Large intestine (tissue), 12 donors: ENCODE measurements around the gene TGFB1I1. TPM values are rescaled to one million over a fixed set of nuclear protein-coding genes. Genes with fewer than 3 reads are reported as not detected.

Experiments
- DNase-seq, 2 donors: peaks; one replicate each; pipeline versions ENCODE4 v3.0.0 to v3.0.0-alpha.2; 2013
- H3K27ac ChIP-seq: one replicate; pipeline ENCODE4 v1.5.1; 2013; ENCODE audit warnings: low read length
- H3K27me3 ChIP-seq: 2 replicates; pipeline ENCODE4 v1.6.1; 2013; ENCODE audit warnings: low read length; ENCODE audit not compliant: control insufficient read depth, insufficient read depth
- H3K36me3 ChIP-seq: 2 replicates; pipeline ENCODE4 v1.6.1; 2013; ENCODE audit warnings: low read length; ENCODE audit not compliant: control insufficient read depth, insufficient read depth
- H3K4me1 ChIP-seq: one replicate; pipeline ENCODE4 v1.6.1; 2013; ENCODE audit warnings: low read length; ENCODE audit not compliant: control insufficient read depth, insufficient read depth
- H3K4me3 ChIP-seq: one replicate; pipeline ENCODE4 v1.5.1; 2013; ENCODE audit warnings: low read length
- H3K9me3 ChIP-seq: one replicate; pipeline ENCODE4 v1.6.1; 2013; ENCODE audit warnings: mild to moderate bottlenecking, low read depth, low read length, moderate library complexity; ENCODE audit not compliant: control insufficient read depth
- WGBS: methylation state at CpG from one replicate; pipeline ENCODE4 v1.1.5; 2013; ENCODE audit warnings: low lambda C conversion rate; ENCODE audit not compliant: insufficient coverage; 5-methylcytosine and 5-hydroxymethylcytosine counted together
- long read RNA-seq, 11 donors: transcript quantifications; one replicate each; lab custom pipeline, GENCODE V29; 2026
- polyA plus RNA-seq: library from polyadenylated mRNA; unstranded; fragments of 120-200 nt; gene quantifications from one replicate; pipeline ENCODE4 v1.2.1, GENCODE V29; 2013

The TGFB1I1 gene
- 38.7 TPM for polyA plus RNA-seq
- long read RNA-seq, donor 1, transcript TGFB1I1-203 (11 exons, 1,898 nt), result major isoform, 5 of 9 reads
- long read RNA-seq, donor 1, partial matches to known transcripts, result 0 of 9 reads
- long read RNA-seq, donor 1, other reads (novel, unspliced or antisense), result 0 of 9 reads
- long read RNA-seq, donor 2, transcript TGFB1I1-214 (10 exons, 1,770 nt), result minor isoform, 7 of 24 reads
- long read RNA-seq, donor 2, transcript TGFB1I1-203 (11 exons, 1,898 nt), result major isoform, 10 of 24 reads
- long read RNA-seq, donor 2, partial matches to known transcripts, result 7 of 24 reads
- long read RNA-seq, donor 2, other reads (novel, unspliced or antisense), result 0 of 24 reads
- long read RNA-seq, donor 3, result 0 reads
- long read RNA-seq, donor 4, partial matches to known transcripts, result 0 of 2 reads
- long read RNA-seq, donor 4, other reads (novel, unspliced or antisense), result 0 of 2 reads
- long read RNA-seq, donor 5, transcript TGFB1I1-203 (11 exons, 1,898 nt), result major isoform, 10 of 17 reads
- long read RNA-seq, donor 5, partial matches to known transcripts, result 5 of 17 reads
- long read RNA-seq, donor 5, other reads (novel, unspliced or antisense), result 0 of 17 reads
- long read RNA-seq, donor 6, transcript TGFB1I1-203 (11 exons, 1,898 nt), result major isoform, 18 of 36 reads
- long read RNA-seq, donor 6, transcript TGFB1I1-214 (10 exons, 1,770 nt), result minor isoform, 6 of 36 reads
- long read RNA-seq, donor 6, partial matches to known transcripts, result 10 of 36 reads
- long read RNA-seq, donor 6, other reads (novel, unspliced or antisense), result 0 of 36 reads
- long read RNA-seq, donor 7, transcript TGFB1I1-214 (10 exons, 1,770 nt), result minor isoform, 5 of 16 reads
- long read RNA-seq, donor 7, transcript TGFB1I1-203 (11 exons, 1,898 nt), result major isoform, 10 of 16 reads
- long read RNA-seq, donor 7, partial matches to known transcripts, result 0 of 16 reads
- long read RNA-seq, donor 7, other reads (novel, unspliced or antisense), result 0 of 16 reads
- long read RNA-seq, donor 8, transcript TGFB1I1-203 (11 exons, 1,898 nt), result major isoform, 17 of 22 reads
- long read RNA-seq, donor 8, partial matches to known transcripts, result 0 of 22 reads
- long read RNA-seq, donor 8, other reads (novel, unspliced or antisense), result 0 of 22 reads
- long read RNA-seq, donor 9, partial matches to known transcripts, result 6 of 15 reads
- long read RNA-seq, donor 9, other reads (novel, unspliced or antisense), result 0 of 15 reads
- long read RNA-seq, donor 10, transcript TGFB1I1-203 (11 exons, 1,898 nt), result major isoform, 5 of 7 reads
- long read RNA-seq, donor 10, partial matches to known transcripts, result 0 of 7 reads
- long read RNA-seq, donor 10, other reads (novel, unspliced or antisense), result 0 of 7 reads
- long read RNA-seq, donor 11, transcript TGFB1I1-203 (11 exons, 1,898 nt), result major isoform, 7 of 15 reads
- long read RNA-seq, donor 11, partial matches to known transcripts, result 6 of 15 reads
- long read RNA-seq, donor 11, other reads (novel, unspliced or antisense), result 0 of 15 reads

GRCh38 chr16:31471875-31472708 is at the start of gene TGFB1I1:
Gene TGFB1I1 (plus strand): TSS chr16:31472152. CDS start chr16:31472189, 37 bp downstream.
- H3K36me3 ChIP-seq, result peaks cover 12% of the 10 kb centered on the region
- 0% methylated on average over 4 of the region's 63 CpGs for WGBS
- peak in 1 of 2 donors; percentile 62 for DNase-seq
- H3K9me3 ChIP-seq, result peaks cover 5% of the 10 kb centered on the region
- H3K4me1 ChIP-seq, result peaks cover 29% of the 10 kb centered on the region
- peak within 1 kb of the TSS; percentile 88 for H3K27ac ChIP-seq
- H3K4me3 ChIP-seq, result peak within 1 kb of the TSS; percentile 60
- H3K27me3 ChIP-seq, result no peaks in the 10 kb centered on the region

DNA sequence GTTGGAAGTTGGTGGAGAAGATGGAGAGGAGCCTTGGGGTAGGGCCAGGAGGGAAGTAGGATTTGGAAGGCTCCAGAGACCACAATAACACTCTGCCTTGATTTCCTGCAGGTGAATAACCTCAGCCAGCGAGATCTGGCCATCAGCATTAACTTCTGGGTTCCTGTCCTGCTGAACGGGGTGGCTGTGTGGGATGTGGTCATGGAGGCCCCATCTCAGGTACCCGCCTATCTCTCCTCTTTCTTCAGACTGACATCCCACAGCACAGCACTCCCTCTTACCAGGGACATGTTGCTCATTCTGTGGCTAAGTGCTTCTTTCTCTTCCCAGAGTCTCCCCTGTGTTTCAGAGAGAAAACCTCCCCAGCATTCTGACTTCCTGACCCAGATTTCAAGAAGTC is 48.7 kb upstream of the TGFB1I1 start:
- no CpG with 5 or more reads among the region's 3 CpGs for WGBS
- no peak overlapping the region for H3K27ac ChIP-seq
- H3K36me3 ChIP-seq, result no peaks in the 10 kb centered on the region
- peaks cover 4% of the 10 kb centered on the region for H3K4me1 ChIP-seq
- H3K27me3 ChIP-seq, result no peaks in the 10 kb centered on the region
- H3K9me3 ChIP-seq, result peaks cover 6% of the 10 kb centered on the region
- DNase-seq, result no peak
- no peak overlapping the region for H3K4me3 ChIP-seq

DNA sequence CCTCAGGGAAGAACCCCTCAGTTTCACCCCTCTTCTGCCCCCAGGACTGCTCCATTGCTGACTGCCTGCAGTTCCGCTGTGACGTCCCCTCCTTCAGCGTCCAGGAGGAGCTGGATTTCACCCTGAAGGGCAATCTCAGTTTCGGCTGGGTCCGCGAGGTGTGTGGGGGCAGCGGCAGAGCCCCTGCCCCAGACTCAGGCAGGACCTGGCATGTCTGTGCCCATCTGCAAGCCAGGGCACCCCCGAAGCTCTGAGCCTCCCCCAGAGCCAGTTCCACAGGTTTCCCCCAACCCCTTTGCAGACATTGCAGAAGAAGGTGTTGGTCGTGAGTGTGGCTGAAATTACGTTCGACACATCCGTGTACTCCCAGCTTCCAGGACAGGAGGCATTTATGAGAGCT is 48.2 kb upstream of the TGFB1I1 start:
- DNase-seq, result no peak
- peaks cover 6% of the 10 kb centered on the region for H3K9me3 ChIP-seq
- H3K4me1 ChIP-seq, result peaks cover 4% of the 10 kb centered on the region
- H3K36me3 ChIP-seq, result no peaks in the 10 kb centered on the region
- H3K4me3 ChIP-seq, result no peak overlapping the region
- WGBS, result no CpG with 5 or more reads among the region's 12 CpGs
- H3K27ac ChIP-seq, result no peak overlapping the region
- no peaks in the 10 kb centered on the region for H3K27me3 ChIP-seq

DNA sequence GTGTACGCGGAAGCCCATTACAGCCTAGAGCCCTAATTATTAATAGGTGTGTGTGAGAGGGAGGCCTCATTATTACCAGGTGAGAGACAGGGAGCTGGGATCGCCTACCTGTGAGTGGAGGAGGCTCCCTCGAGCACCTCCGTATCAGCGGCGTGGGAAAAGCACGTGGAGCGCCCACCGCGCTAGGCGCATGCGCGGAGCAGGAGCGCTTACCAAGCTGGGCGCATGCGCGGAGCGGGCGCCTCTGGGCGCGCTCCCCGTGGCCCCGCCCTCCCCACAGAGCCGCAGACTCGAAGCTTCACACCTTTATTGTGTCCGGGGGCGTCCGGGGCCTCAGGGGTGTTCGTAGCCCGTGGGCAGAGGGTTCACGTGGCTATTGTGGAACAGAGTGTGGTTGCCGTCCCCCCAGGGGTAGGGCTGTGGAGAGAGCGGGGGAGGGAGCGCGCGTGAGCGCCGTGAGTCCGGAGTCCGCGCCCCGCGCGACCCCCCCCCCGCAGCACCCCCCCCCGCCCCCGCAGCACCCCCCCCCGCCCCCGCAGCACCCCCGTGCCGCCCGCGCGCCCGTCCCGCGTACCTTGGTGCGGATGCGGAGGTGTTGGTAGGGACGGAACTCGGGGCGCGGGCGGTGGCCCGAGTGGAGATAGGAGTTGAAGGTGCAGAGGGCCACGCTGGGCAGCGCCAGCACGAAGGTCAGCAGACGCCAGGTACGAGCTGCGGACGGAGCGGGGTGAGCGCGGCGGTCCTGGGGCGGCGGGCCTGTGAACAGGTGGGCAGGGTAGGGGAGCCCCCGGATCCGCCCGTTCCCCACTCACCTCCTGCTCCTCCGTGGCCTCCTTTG is 44.3 kb upstream of the TGFB1I1 start:
- H3K4me1 ChIP-seq, result peaks cover 16% of the 10 kb centered on the region
- peak; percentile 70 to 80 for DNase-seq
- WGBS, result no CpG with 5 or more reads among the region's 83 CpGs
- peaks cover 6% of the 10 kb centered on the region for H3K9me3 ChIP-seq
- H3K27me3 ChIP-seq, result no peaks in the 10 kb centered on the region
- peak overlapping the region; percentile 75 for H3K4me3 ChIP-seq
- peak overlapping the region; percentile 98 for H3K27ac ChIP-seq
- no peaks in the 10 kb centered on the region for H3K36me3 ChIP-seq

DNA sequence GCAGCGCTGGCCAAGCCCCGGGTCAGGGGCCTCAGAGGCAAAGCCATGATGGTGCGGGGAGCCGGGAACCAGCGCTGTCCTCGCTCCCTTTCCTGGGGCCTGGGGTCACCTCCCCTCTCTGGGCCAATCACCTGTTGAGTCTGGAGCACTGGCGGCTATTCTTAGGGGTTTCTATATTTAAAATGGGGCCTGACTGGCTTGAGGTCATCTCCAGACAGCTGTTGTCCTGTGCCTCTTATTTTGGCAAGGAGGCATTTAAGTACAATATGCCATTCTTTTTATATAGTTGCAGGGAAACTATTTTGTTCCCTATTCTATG is 43.7 kb upstream of the TGFB1I1 start, which contains the start of gene COX6A2:
Gene COX6A2, minus strand, starts transcription at position 82 of the 319 bp plus-strand sequence. Its CDS starts 35 bp downstream, at position 47.
- DNase-seq, result no peak
- Histone ChIP-seq H3K27ac (peak within 1 kb of the TSS; percentile 98), H3K4me3 (peak within 1 kb of the TSS; percentile 75), H3K36me3 (no peaks in the 10 kb centered on the region), H3K4me1 (peaks cover 16% of the 10 kb centered on the region), H3K27me3 (no peaks in the 10 kb centered on the region), H3K9me3 (peaks cover 6% of the 10 kb centered on the region)
- no CpG with 5 or more reads among the region's 7 CpGs for WGBS

GRCh38 chr16:31428638-31429247 is 43.2 kb upstream of the TGFB1I1 start:
- no CpG with 5 or more reads among the region's 7 CpGs for WGBS
- H3K27ac ChIP-seq, result peak overlapping the region; percentile 98
- no peaks in the 10 kb centered on the region for H3K27me3 ChIP-seq
- peak in 1 of 2 donors; percentile 43 for DNase-seq
- H3K9me3 ChIP-seq, result peaks cover 6% of the 10 kb centered on the region
- H3K36me3 ChIP-seq, result no peaks in the 10 kb centered on the region
- peaks cover 16% of the 10 kb centered on the region for H3K4me1 ChIP-seq
- H3K4me3 ChIP-seq, result peak overlapping the region; percentile 75

DNA sequence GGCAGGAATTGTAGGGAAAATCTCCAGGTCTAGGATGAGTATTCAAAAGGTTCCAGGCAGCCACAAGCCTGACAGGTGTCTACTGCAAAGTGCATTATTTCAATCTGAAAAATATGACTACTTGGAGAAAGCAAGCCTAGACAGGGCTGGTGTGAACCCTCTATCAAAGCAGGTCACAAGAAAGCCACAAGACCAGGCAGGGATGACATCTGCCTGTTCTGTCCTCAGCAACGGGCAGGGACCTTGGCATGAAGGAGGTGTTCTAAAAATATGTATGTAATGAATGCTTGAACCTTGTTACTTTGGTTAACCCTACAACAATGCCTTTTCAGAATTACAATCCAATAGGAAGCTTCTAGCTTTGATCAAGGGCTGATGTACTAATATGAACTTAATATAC is 42.6 kb upstream of the TGFB1I1 start:
- H3K4me1 ChIP-seq, result peaks cover 16% of the 10 kb centered on the region
- no peaks in the 10 kb centered on the region for H3K27me3 ChIP-seq
- H3K36me3 ChIP-seq, result no peaks in the 10 kb centered on the region
- no CpG with 5 or more reads among the region's 1 CpG for WGBS
- peak overlapping the region; percentile 98 for H3K27ac ChIP-seq
- H3K9me3 ChIP-seq, result peaks cover 6% of the 10 kb centered on the region
- DNase-seq, result peak; percentile 74 to 83
- peak overlapping the region; percentile 75 for H3K4me3 ChIP-seq

- peak overlapping the region; percentile 98 for H3K27ac ChIP-seq
- H3K4me1 ChIP-seq, result peaks cover 16% of the 10 kb centered on the region
- 40% methylated on average over 1 of the region's 3 CpGs for WGBS
- no peak overlapping the region for H3K4me3 ChIP-seq
- DNase-seq, result peak; percentile 74 to 85
- no peaks in the 10 kb centered on the region for H3K36me3 ChIP-seq
- H3K27me3 ChIP-seq, result no peaks in the 10 kb centered on the region
- peaks cover 6% of the 10 kb centered on the region for H3K9me3 ChIP-seq
Observed at GRCh38 chr16:31429796-31430195, 42.2 kb upstream of the TGFB1I1 start.
